ENCODE measurements around the gene KHDRBS2. TPM values are rescaled to one million over a fixed set of nuclear protein-coding genes. Genes with fewer than 3 reads are reported as not detected.

KHDRBS2 gene
- total and polyA plus RNA-seq, 2 of the 4 experiments (the other 2 are of a cell fraction): not detected

GRCh38 chr6:62009445-62009844, 276.6 kb downstream of the KHDRBS2 start:
- H2BK120ac ChIP-seq (ENCODE audit: low read depth, low read length): no peak overlapping the region
- POLR2A ChIA-PET (ENCODE audit: unreplicated experiment): no interaction called here
- H3K27me3 ChIP-seq (ENCODE audit: control insufficient read depth, insufficient read depth, low read length): no peaks in the 10 kb centered on the region
- intact Hi-C loops (cut with micrococcal nuclease) (no loop called here), in situ Hi-C loops (cut with MboI; ENCODE audit: low sequenced_read_pairs) (no loop called here), dilution Hi-C loops (cut with HindIII; ENCODE audit: low sequenced_read_pairs, unreplicated experiment) (no loop called here)
- no peak overlapping the region for H3K27ac ChIP-seq (ENCODE audit: insufficient read depth, low read length)
- no peak overlapping the region for H2AK5ac ChIP-seq (ENCODE audit: low read depth, low read length)
- no peak overlapping the region for H3K9ac ChIP-seq (ENCODE audit: low read depth, low read length)
- no peak overlapping the region for H4K91ac ChIP-seq (ENCODE audit: insufficient read depth, low read depth, low read length)
- no peak overlapping the region for H4K8ac ChIP-seq (ENCODE audit: low read depth in 2 of 2, low read length in 2 of 2)
- H3K4me2 ChIP-seq (ENCODE audit: low read depth, low read length): no peak overlapping the region
- H3K18ac ChIP-seq (ENCODE audit: low read depth, low read length): no peak overlapping the region
- peaks cover 10% of the 10 kb centered on the region for H3K9me3 ChIP-seq (ENCODE audit: control insufficient read depth, insufficient read depth, low read length)
- H4K20me1 ChIP-seq (ENCODE audit: insufficient read depth, low read length): no peaks in the 10 kb centered on the region
- H3K79me1 ChIP-seq (ENCODE audit: low read depth in 1 of 2, low read length in 2 of 2): no peaks in the 10 kb centered on the region
- no peaks in the 10 kb centered on the region for H3K9me1 ChIP-seq (ENCODE audit: insufficient read depth, low read length)
- H2BK15ac ChIP-seq (ENCODE audit: low read depth, low read length): no peak overlapping the region
- CTCF ChIA-PET: no interaction called here
- no peak overlapping the region for H3K56ac ChIP-seq (ENCODE audit: extremely low read depth, insufficient read depth, low read length)
- no peak overlapping the region for H2BK5ac ChIP-seq (ENCODE audit: low read depth, low read length, poor library complexity, severe bottlenecking)
- no peak overlapping the region for H4K5ac ChIP-seq (ENCODE audit: low read depth, low read length)
- H2AK9ac ChIP-seq (replicated peaks; ENCODE audit: low read depth, low read length, poor library complexity): no peak overlapping the region
- no peak overlapping the region for H3K4ac ChIP-seq (ENCODE audit: low read depth, low read length)
- DNase-seq: no peak
- ATAC-seq (ENCODE audit: low read depth): no peak
- no peak overlapping the region for H3K23ac ChIP-seq (ENCODE audit: low read depth, low read length)
- no peak overlapping the region for H3K14ac ChIP-seq (replicated peaks; ENCODE audit: low read depth, low read length)
- no CpG with 5 or more reads among the region's 3 CpGs for WGBS, 2 experiments (ENCODE audit: extremely low coverage in 2 of 2, insufficient read length in 1 of 2)
- no peaks in the 10 kb centered on the region for H3K4me1 ChIP-seq (ENCODE audit: control insufficient read depth, insufficient read depth, low read length)
- no TSS peak for BruUV-seq (replicated peaks)
- H2AFZ ChIP-seq (replicated peaks; ENCODE audit: low read length, poor library complexity): no peak overlapping the region
- TF ChIP-seq BHLHE40 (IDR thresholded peaks at IDR 0.05; ENCODE audit: low read depth, low read length) (no peak), SMC3 (IDR thresholded peaks at IDR 0.05; ENCODE audit: low read depth, low read length) (no peak), CTCF (conservative IDR thresholded peaks at IDR 0.05; ENCODE audit: low read depth, low read length) (no peak), RAD21 (IDR thresholded peaks at IDR 0.05; ENCODE audit: low read length) (no peak), MAFK (IDR thresholded peaks at IDR 0.05; ENCODE audit: low read depth, low read length) (no peak), CEBPB (IDR thresholded peaks at IDR 0.05; ENCODE audit: low read depth, low read length) (no peak), RFX5 (IDR thresholded peaks at IDR 0.05; ENCODE audit: low read depth, low read length) (no peak)
- no peaks in the 10 kb centered on the region for H3K36me3 ChIP-seq (ENCODE audit: control insufficient read depth, insufficient read depth, low read length)
- no peak overlapping the region for H2BK20ac ChIP-seq (ENCODE audit: low read depth, low read length)
- no peak overlapping the region for H3K4me3 ChIP-seq (ENCODE audit: insufficient read depth, low read depth, low read length)

All from IMR-90 (cell line).